Activated CD4-positive, alpha-beta T cell treated with anti-CD3 and anti-CD28 coated beads, Interleukin-2, amount 10 ng/mL, durations not matched to agents 7 days and 5 days (primary cell): Measurements from ENCODE around the gene NRXN2. TPM values are rescaled to one million over a fixed set of nuclear protein-coding genes. Genes with fewer than 3 reads are reported as not detected.

Experiments
- CTCF ChIA-PET: fragments of 350-600 bp; sonication (Branson Sonifier 250); formaldehyde crosslinking; loops from one replicate; lab custom pipeline; 2021; ENCODE audit warnings: antibody characterized with exemption; lab: Charles Lee
- POLR2A ChIA-PET: fragments of 350-600 bp; sonication (Branson Sonifier 250); formaldehyde crosslinking; loops from one replicate; lab custom pipeline; 2021; ENCODE audit warnings: antibody characterized with exemption; lab: Charles Lee
- DNase-seq: peaks from one replicate; pipeline ENCODE4 v3.0.0-alpha.2; 2020
- H3K27ac Mint-ChIP-seq: one replicate; pipeline ENCODE4 v1.8.0; 2021; ENCODE audit warnings: mild to moderate bottlenecking, moderate library complexity, mixed read lengths
- H3K27me3 Mint-ChIP-seq: one replicate; pipeline ENCODE4 v1.8.0; 2021; ENCODE audit warnings: mixed read lengths
- H3K36me3 Mint-ChIP-seq: one replicate; pipeline ENCODE4 v1.8.0; 2021; ENCODE audit warnings: low read depth, mixed read lengths
- H3K4me1 Mint-ChIP-seq: one replicate; pipeline ENCODE4 v1.8.0; 2021; ENCODE audit warnings: mixed read lengths
- H3K4me3 Mint-ChIP-seq: one replicate; pipeline ENCODE4 v1.8.0; 2021; ENCODE audit warnings: mild to moderate bottlenecking, moderate library complexity, mixed read lengths
- H3K9me3 Mint-ChIP-seq: one replicate; pipeline ENCODE4 v1.8.0; 2021; ENCODE audit warnings: mixed read lengths
- total RNA-seq, 2 experiments: library from RNA; stranded (reverse); gene quantifications; one replicate each; pipeline ENCODE4 v1.2.3, GENCODE V29; 2021

The NRXN2 gene
- total RNA-seq, 2 experiments from 2014 or later = 0.07 to 0.15 TPM

GRCh38 chr11:64747961-64748665 is 25.1 kb upstream of the NRXN2 start:
- peak overlapping the region; percentile 86 for H3K27ac Mint-ChIP-seq
- CTCF ChIA-PET = interaction anchor here (0.6 to 2.5 kb wide), 5 partner anchors 10 to 59 kb away, joined by 3 to 9 read pairs (median 4); partner anchors contain the start of gene PYGM
- no peaks in the 10 kb centered on the region for H3K9me3 Mint-ChIP-seq

GRCh38 chr11:64746486-64746885 is 23.5 kb upstream of the NRXN2 start:
- Mint-ChIP-seq H3K9me3 (no peaks in the 10 kb centered on the region), H3K36me3 (peaks cover 24% of the 10 kb centered on the region), H3K4me3 (peak overlapping the region; percentile 14), H3K27me3 (no peaks in the 10 kb centered on the region), H3K27ac (peak overlapping the region; percentile 87), H3K4me1 (peaks cover 44% of the 10 kb centered on the region)
- no peak for DNase-seq
- ChIA-PET CTCF (interaction anchor here (1.5 to 2.5 kb wide), 2 partner anchors 13 to 26 kb away, joined by 3 to 9 read pairs; partner anchors contain the start of gene PYGM), POLR2A (no interaction called here)

More at GRCh38 chr11:64747961-64748665, 25.1 kb upstream of the NRXN2 start:
- peaks cover 46% of the 10 kb centered on the region for H3K4me1 Mint-ChIP-seq
- H3K36me3 Mint-ChIP-seq = peaks cover 30% of the 10 kb centered on the region
- POLR2A ChIA-PET = no interaction called here
- DNase-seq = no peak
- no peak overlapping the region for H3K4me3 Mint-ChIP-seq
- no peaks in the 10 kb centered on the region for H3K27me3 Mint-ChIP-seq

GRCh38 chr11:64745521-64746328 is 22.7 kb upstream of the NRXN2 start:
- Mint-ChIP-seq H3K4me3 (peak overlapping the region; percentile 94), H3K27me3 (no peaks in the 10 kb centered on the region), H3K4me1 (peaks cover 45% of the 10 kb centered on the region), H3K9me3 (no peaks in the 10 kb centered on the region), H3K36me3 (peaks cover 26% of the 10 kb centered on the region), H3K27ac (peak overlapping the region; percentile 98)
- DNase-seq = peak; percentile 90
- ChIA-PET CTCF (interaction anchor here (0.9 to 3.8 kb wide), 10 partner anchors 14 to 500 kb away, joined by 3 to 25 read pairs (median 4); partner anchors contain the start of gene PYGM), POLR2A (interaction anchor here (0.6 to 1.1 kb wide), 3 partner anchors 18 to 34 kb away, joined by 3 read pairs; no protein-coding TSS in a partner anchor)

- Mint-ChIP-seq H3K4me1 (peaks cover 45% of the 10 kb centered on the region), H3K36me3 (peaks cover 27% of the 10 kb centered on the region), H3K27ac (peak overlapping the region; percentile 98), H3K27me3 (no peaks in the 10 kb centered on the region), H3K9me3 (no peaks in the 10 kb centered on the region), H3K4me3 (peak overlapping the region; percentile 94)
- DNase-seq = peak; percentile 94
- CTCF ChIA-PET = interaction anchor here (0.6 to 3.8 kb wide), 9 partner anchors 16 to 1954 kb away, joined by 3 to 25 read pairs (median 4); no protein-coding TSS in a partner anchor
- POLR2A ChIA-PET = interaction anchor here (0.6 to 1.1 kb wide), 4 partner anchors 18 to 35 kb away, joined by 3 to 6 read pairs (median 3); no protein-coding TSS in a partner anchor
These were observed 22.2 kb upstream of the NRXN2 start for GRCh38 chr11:64745189-64745520.

- POLR2A ChIA-PET = interaction anchor here (0.6 to 1.1 kb wide), 5 partner anchors 19 to 35 kb away, joined by 3 to 6 read pairs (median 3); partner anchors contain the start of gene SF1
- CTCF ChIA-PET = interaction anchor here (0.5 to 3.8 kb wide), 18 partner anchors 10 to 1954 kb away, joined by 3 to 25 read pairs (median 4); partner anchors contain the start of gene PYGM
- peak; percentile 56 for DNase-seq
- H3K9me3 Mint-ChIP-seq = no peaks in the 10 kb centered on the region
- H3K4me1 Mint-ChIP-seq = peaks cover 45% of the 10 kb centered on the region
- no peaks in the 10 kb centered on the region for H3K27me3 Mint-ChIP-seq
- peaks cover 28% of the 10 kb centered on the region for H3K36me3 Mint-ChIP-seq
- H3K4me3 Mint-ChIP-seq = peak overlapping the region; percentile 94
- peak overlapping the region; percentile 98 for H3K27ac Mint-ChIP-seq
These were observed 21.7 kb upstream of the NRXN2 start for GRCh38 chr11:64744544-64745188.

GRCh38 chr11:64743591-64744543 is 20.9 kb upstream of the NRXN2 start, which contains the start of gene RASGRP2:
RASGRP2 (minus strand) TSS chr11:64744142; CDS start chr11:64742866, 1,276 bp downstream.
- H3K36me3 Mint-ChIP-seq = peaks cover 36% of the 10 kb centered on the region
- peak within 1 kb of the TSS; percentile 95 for H3K27ac Mint-ChIP-seq
- ChIA-PET POLR2A (interaction anchor here (0.8 to 1.1 kb wide), 3 partner anchors 33 to 36 kb away, joined by 3 to 6 read pairs (median 4); partner anchors contain the start of gene SF1), CTCF (interaction anchor here (0.5 to 3.8 kb wide), 27 partner anchors 8 to 809 kb away, joined by 3 to 25 read pairs (median 4); partner anchors contain the start of genes PYGM and SF1)
- no peaks in the 10 kb centered on the region for H3K27me3 Mint-ChIP-seq
- H3K9me3 Mint-ChIP-seq = no peaks in the 10 kb centered on the region
- DNase-seq = peak; percentile 91
- H3K4me3 Mint-ChIP-seq = peak within 1 kb of the TSS; percentile 92
- H3K4me1 Mint-ChIP-seq = peaks cover 45% of the 10 kb centered on the region

- Mint-ChIP-seq H3K36me3 (peaks cover 34% of the 10 kb centered on the region), H3K27me3 (no peaks in the 10 kb centered on the region), H3K27ac (no peak overlapping the region), H3K9me3 (no peaks in the 10 kb centered on the region), H3K4me3 (peak overlapping the region; percentile 92), H3K4me1 (peaks cover 39% of the 10 kb centered on the region)
- peak; percentile 69 for DNase-seq
- ChIA-PET CTCF (interaction anchor here (0.6 to 3.8 kb wide), 13 partner anchors 9 to 401 kb away, joined by 3 to 25 read pairs (median 5); partner anchors contain the start of genes MAJIN and SF1), POLR2A (no interaction called here)
These were observed 20.0 kb upstream of the NRXN2 start for GRCh38 chr11:64742889-64743590.

GRCh38 chr11:64742087-64742888 is 19.3 kb upstream of the NRXN2 start:
- Mint-ChIP-seq H3K27me3 (no peaks in the 10 kb centered on the region), H3K4me3 (peak overlapping the region; percentile 71), H3K36me3 (peaks cover 37% of the 10 kb centered on the region), H3K4me1 (peaks cover 33% of the 10 kb centered on the region), H3K27ac (peak overlapping the region; percentile 54), H3K9me3 (no peaks in the 10 kb centered on the region)
- ChIA-PET CTCF (interaction anchor here (0.9 to 3.8 kb wide), 11 partner anchors 8 to 230 kb away, joined by 3 to 25 read pairs (median 5); partner anchors contain the start of genes MAJIN and SF1), POLR2A (no interaction called here)
- peak; percentile 36 for DNase-seq

GRCh38 chr11:64741375-64742086 is 18.5 kb upstream of the NRXN2 start:
- ChIA-PET POLR2A (no interaction called here), CTCF (interaction anchor here (0.7 to 3.8 kb wide), 7 partner anchors 13 to 231 kb away, joined by 3 to 25 read pairs (median 5); partner anchors contain the start of genes MAJIN and SF1)
- no peaks in the 10 kb centered on the region for H3K27me3 Mint-ChIP-seq
- H3K36me3 Mint-ChIP-seq = peaks cover 42% of the 10 kb centered on the region
- peak overlapping the region; percentile 71 for H3K4me3 Mint-ChIP-seq
- H3K4me1 Mint-ChIP-seq = peaks cover 29% of the 10 kb centered on the region
- peak overlapping the region; percentile 54 for H3K27ac Mint-ChIP-seq
- no peaks in the 10 kb centered on the region for H3K9me3 Mint-ChIP-seq
- no peak for DNase-seq
